SU-DHL-6 (cell line): ENCODE data around the gene TOM1L2.

ENCODE experiments used
- H2AFZ ChIP-seq: fragments of 200-600 bp; sonication (generic); 2 replicates; pipeline ENCODE4 v1.6.1; 2014; ENCODE audit warnings: low read depth, mild to moderate bottlenecking, moderate library complexity, mixed read lengths, antibody characterized with exemption, low read length; ENCODE audit not compliant: severe bottlenecking
- H3F3A ChIP-seq: fragments of 200-600 bp; shearing (Covaris generic); 2 replicates; pipeline ENCODE4 v1.6.0; 2016; ENCODE audit warnings: antibody characterized with exemption, mild to moderate bottlenecking; ENCODE audit not compliant: insufficient read depth
- H3K27ac ChIP-seq: fragments of 200-600 bp; sonication (generic); 2 replicates; pipeline ENCODE4 v1.5.1; 2016; ENCODE audit warnings: low read depth, mild to moderate bottlenecking, low read length, moderate library complexity, mixed read lengths
- H3K27me3 ChIP-seq: fragments of 200-600 bp; sonication (generic), shearing (Covaris generic); 2 replicates; pipeline ENCODE4 v1.6.0; 2014; ENCODE audit warnings: mild to moderate bottlenecking, low read length
- H3K36me3 ChIP-seq: fragments of 200-600 bp; sonication (generic); 2 replicates; pipeline ENCODE4 v1.6.1; 2014; ENCODE audit warnings: mild to moderate bottlenecking, low read length, mixed read lengths
- H3K4me2 ChIP-seq: fragments of 300-600, 200-600 bp; shearing (Covaris generic), sonication (generic); 2 replicates; pipeline ENCODE4 v1.6.0; 2014; ENCODE audit warnings: low read length, low read depth, mild to moderate bottlenecking; ENCODE audit not compliant: poor library complexity, severe bottlenecking
- H3K4me3 ChIP-seq: fragments of 200-600 bp; sonication (generic); 2 replicates; pipeline ENCODE4 v1.5.1; 2014; ENCODE audit warnings: antibody characterized with exemption, low read length, mild to moderate bottlenecking, mixed read lengths; ENCODE audit not compliant: insufficient read depth, poor library complexity, severe bottlenecking
- H3K79me2 ChIP-seq: fragments of 200-600 bp; sonication (generic); 2 replicates; pipeline ENCODE4 v1.6.1; 2014; ENCODE audit warnings: mild to moderate bottlenecking, low read length, moderate library complexity; ENCODE audit not compliant: insufficient read depth
- H3K9ac ChIP-seq: fragments of 200-600 bp; sonication (generic); 2 replicates; pipeline ENCODE4 v1.7.0; 2014; ENCODE audit warnings: mild to moderate bottlenecking, low read length
- H3K9me2 ChIP-seq: fragments of 200-600 bp; sonication (generic); replicated peaks from 2 replicates; pipeline ENCODE4 v1.6.1; 2014; ENCODE audit warnings: low read length; ENCODE audit not compliant: insufficient read depth
- H3K9me3 ChIP-seq: fragments of 200-600 bp; sonication (generic); 2 replicates; pipeline ENCODE4 v1.6.1; 2014; ENCODE audit warnings: low read length, mixed read lengths; ENCODE audit not compliant: insufficient read depth
- H4K20me1 ChIP-seq: fragments of 200-600 bp; sonication (generic); 2 replicates; pipeline ENCODE4 v1.6.1; 2014; ENCODE audit warnings: low read depth, mild to moderate bottlenecking, antibody characterized with exemption, low read length, moderate library complexity, mixed read lengths
- CTCF ChIP-seq: fragments of 200-600 bp; sonication (generic); IDR thresholded peaks from one replicate; pipeline ENCODE4 v1.5.1; 2017; ENCODE audit warnings: antibody characterized with exemption, mild to moderate bottlenecking, low read length, moderate library complexity; ENCODE audit not compliant: insufficient read depth, poor library complexity, severe bottlenecking
- EZH2phosphoT487 ChIP-seq: fragments of 200-600 bp; sonication (generic), shearing (Covaris generic); conservative IDR thresholded peaks from 2 replicates; pipeline ENCODE4 v1.6.1; 2018; ENCODE audit warnings: mild to moderate bottlenecking, antibody characterized with exemption, low read length, moderate library complexity, mixed read lengths

Gene TOM1L2

GRCh38 chr17:17888821-17889220, 83.4 kb downstream of the TOM1L2 start:
- no peak overlapping the region for H3K4me3 ChIP-seq

GRCh38 chr17:17888371-17888770, 83.8 kb downstream of the TOM1L2 start:
- H3K36me3 ChIP-seq = no peaks in the 10 kb centered on the region
- H2AFZ ChIP-seq = no peak overlapping the region
- no peak overlapping the region for H3K4me3 ChIP-seq
- H3K9ac ChIP-seq = no peak overlapping the region
- no peaks in the 10 kb centered on the region for H3K9me2 ChIP-seq
- H3F3A ChIP-seq = no peaks in the 10 kb centered on the region
- no peaks in the 10 kb centered on the region for H4K20me1 ChIP-seq
- H3K9me3 ChIP-seq = no peaks in the 10 kb centered on the region
- H3K27me3 ChIP-seq = no peaks in the 10 kb centered on the region
- no peak for TF ChIP-seq CTCF
- no peak for TF ChIP-seq EZH2phosphoT487
- no peak overlapping the region for H3K27ac ChIP-seq
- H3K4me2 ChIP-seq = no peak overlapping the region
- no peaks in the 10 kb centered on the region for H3K79me2 ChIP-seq

More at GRCh38 chr17:17888821-17889220, 83.4 kb downstream of the TOM1L2 start:
- no peak overlapping the region for H3K27ac ChIP-seq
- no peak overlapping the region for H2AFZ ChIP-seq
- no peaks in the 10 kb centered on the region for H3K79me2 ChIP-seq
- TF ChIP-seq EZH2phosphoT487 = no peak
- no peak for TF ChIP-seq CTCF
- no peaks in the 10 kb centered on the region for H3K9me3 ChIP-seq
- H3K9me2 ChIP-seq = no peaks in the 10 kb centered on the region
- H3K4me2 ChIP-seq = no peak overlapping the region
- no peak overlapping the region for H3K9ac ChIP-seq
- H3K36me3 ChIP-seq = no peaks in the 10 kb centered on the region
- no peaks in the 10 kb centered on the region for H4K20me1 ChIP-seq
- H3K27me3 ChIP-seq = no peaks in the 10 kb centered on the region
- H3F3A ChIP-seq = no peaks in the 10 kb centered on the region

GRCh38 chr17:17887752-17888304, 84.4 kb downstream of the TOM1L2 start:
- Histone ChIP-seq H3K36me3 (no peaks in the 10 kb centered on the region), H3K9me3 (no peaks in the 10 kb centered on the region), H3K27ac (no peak overlapping the region), H3K9ac (no peak overlapping the region), H4K20me1 (no peaks in the 10 kb centered on the region), H3K4me3 (no peak overlapping the region), H3K4me2 (no peak overlapping the region), H3K79me2 (no peaks in the 10 kb centered on the region), H2AFZ (no peak overlapping the region), H3F3A (no peaks in the 10 kb centered on the region), H3K27me3 (no peaks in the 10 kb centered on the region), H3K9me2 (no peaks in the 10 kb centered on the region)
- TF ChIP-seq EZH2phosphoT487 (no peak), CTCF (no peak)
